Parathyroid adenoma (tissue), 2 donors: ENCODE results near the gene OBP2B.

Experiments used
- H2AFZ ChIP-seq: fragments of 300-600 bp; sonication (generic); one replicate; pipeline ENCODE4 v1.7.0; 2017; ENCODE audit warnings: antibody characterized with exemption, mild to moderate bottlenecking
- H3K27ac ChIP-seq: fragments of 300-600 bp; sonication (generic); one replicate; pipeline ENCODE4 v1.7.0; 2017
- H3K27me3 ChIP-seq: fragments of 300-600 bp; sonication (generic); one replicate; pipeline ENCODE4 v1.7.0; 2017; ENCODE audit warnings: low read length; ENCODE audit not compliant: control insufficient read depth, insufficient read depth
- H3K36me3 ChIP-seq: fragments of 300-600 bp; sonication (generic); one replicate; pipeline ENCODE4 v1.7.0; 2017; ENCODE audit warnings: low read length; ENCODE audit not compliant: control insufficient read depth, insufficient read depth
- H3K4me1 ChIP-seq: fragments of 300-600 bp; sonication (generic); one replicate; pipeline ENCODE4 v1.7.0; 2017; ENCODE audit warnings: control low read depth
- H3K4me2 ChIP-seq: fragments of 300-600 bp; sonication (generic); one replicate; pipeline ENCODE4 v1.7.0; 2017; ENCODE audit warnings: low read length
- H3K4me3 ChIP-seq: fragments of 300-600 bp; sonication (generic); one replicate; pipeline ENCODE4 v1.7.0; 2017; ENCODE audit warnings: low read depth, low read length
- H3K79me2 ChIP-seq: fragments of 300-600 bp; sonication (generic); one replicate; pipeline ENCODE4 v1.7.0; 2017; ENCODE audit warnings: control low read depth
- H3K9ac ChIP-seq: fragments of 300-600 bp; sonication (generic); one replicate; pipeline ENCODE4 v1.7.0; 2017; ENCODE audit warnings: mild to moderate bottlenecking
- H3K9me3 ChIP-seq: fragments of 300-600 bp; sonication (generic); one replicate; pipeline ENCODE4 v1.7.0; 2017; ENCODE audit warnings: low read length; ENCODE audit not compliant: control insufficient read depth
- CTCF ChIP-seq: fragments of 300-600 bp; sonication (generic); IDR thresholded peaks from one replicate; pipeline ENCODE4 v1.7.0; 2017; ENCODE audit warnings: antibody characterized with exemption, mild to moderate bottlenecking
- donor health status: primary hyperparathyroidism.

OBP2B gene

GRCh38 chr9:133160742-133161546, 48.1 kb downstream of the OBP2B start:
- H3K27ac ChIP-seq: no peak overlapping the region

GRCh38 chr9:133158695-133159094, 50.4 kb downstream of the OBP2B start:
- TF ChIP-seq CTCF: no peak
- Histone ChIP-seq H3K4me1 (no peaks in the 10 kb centered on the region), H3K36me3 (no peaks in the 10 kb centered on the region)

More at GRCh38 chr9:133160742-133161546, 48.1 kb downstream of the OBP2B start:
- no peaks in the 10 kb centered on the region for H3K4me1 ChIP-seq
- no peaks in the 10 kb centered on the region for H3K79me2 ChIP-seq
- no peak overlapping the region for H3K9ac ChIP-seq
- H3K36me3 ChIP-seq: no peaks in the 10 kb centered on the region
- H3K4me2 ChIP-seq: no peak overlapping the region
- H3K9me3 ChIP-seq: no peaks in the 10 kb centered on the region
- TF ChIP-seq CTCF: peak; percentile 56
- no peak overlapping the region for H2AFZ ChIP-seq
- H3K27me3 ChIP-seq: no peaks in the 10 kb centered on the region
- H3K4me3 ChIP-seq: no peak overlapping the region

More at GRCh38 chr9:133158695-133159094, 50.4 kb downstream of the OBP2B start:
- Histone ChIP-seq H3K9ac (no peak overlapping the region), H3K27ac (no peak overlapping the region), H3K27me3 (no peaks in the 10 kb centered on the region), H3K4me3 (no peak overlapping the region), H3K9me3 (no peaks in the 10 kb centered on the region), H3K4me2 (no peak overlapping the region), H3K79me2 (no peaks in the 10 kb centered on the region), H2AFZ (no peak overlapping the region)
